HFF-Myc (cell line): ENCODE data around the gene AURKB.

ENCODE experiments used
- DNase-seq: peaks from one replicate; pipeline ENCODE4 v3.0.0-alpha.2; 2011; ENCODE audit warnings: low read depth; ENCODE audit errors: extremely low read depth
- H3K4me3 ChIP-seq: replicated peaks from 2 replicates; pipeline ENCODE4 v1.5.1; 2011; ENCODE audit warnings: low read depth, mild to moderate bottlenecking, control low read depth, low read length
- CTCF ChIP-seq: IDR thresholded peaks from 2 replicates; pipeline ENCODE4 v1.5.1; 2012; ENCODE audit warnings: mild to moderate bottlenecking, low read depth, low read length, control low read depth; ENCODE audit errors: missing control alignments

The AURKB gene

GRCh38 chr17:8189711-8190477 is 20.5 kb downstream of the AURKB start, which contains the start of gene BORCS6:
Gene BORCS6 (minus strand): TSS chr17:8190180. CDS start chr17:8190140, 40 bp downstream.
- TF ChIP-seq CTCF = no peak
- peak within 1 kb of the TSS; percentile 69 for H3K4me3 ChIP-seq
- DNase-seq = peak; percentile 96

GRCh38 chr17:8189041-8189710 is 21.2 kb downstream of the AURKB start:
- no peak for DNase-seq
- TF ChIP-seq CTCF = no peak
- H3K4me3 ChIP-seq = peak overlapping the region; percentile 69

DNA sequence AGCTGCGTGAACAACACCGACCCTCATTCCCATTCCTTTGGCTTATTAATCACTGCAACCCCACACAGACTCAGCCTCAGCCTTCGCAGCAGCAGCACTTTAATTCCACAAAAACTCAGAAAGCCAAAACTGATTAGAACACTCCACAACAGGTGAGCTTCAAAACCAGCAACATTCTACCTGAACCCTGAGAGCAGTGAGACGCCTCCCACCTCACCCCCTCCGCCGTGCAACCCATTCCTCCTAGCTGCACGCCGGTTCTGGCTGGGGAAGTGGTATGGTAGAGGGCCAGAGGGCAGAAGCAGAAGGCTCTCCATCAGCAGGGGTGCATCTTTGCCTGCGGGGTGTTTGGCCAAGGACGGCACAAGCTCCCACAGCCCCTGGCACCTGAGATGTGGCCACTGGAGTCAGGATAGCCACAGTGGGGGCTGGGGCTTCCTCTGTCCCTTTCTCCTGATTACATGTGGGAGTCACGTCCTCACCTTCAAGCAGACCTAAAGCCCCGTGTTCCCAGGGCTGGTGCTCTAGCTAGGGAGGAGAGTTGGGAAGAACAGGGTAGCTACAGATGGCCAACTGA is 22.0 kb downstream of the AURKB start:
- no peak for DNase-seq
- TF ChIP-seq CTCF = no peak
- H3K4me3 ChIP-seq = peak overlapping the region; percentile 69

DNA sequence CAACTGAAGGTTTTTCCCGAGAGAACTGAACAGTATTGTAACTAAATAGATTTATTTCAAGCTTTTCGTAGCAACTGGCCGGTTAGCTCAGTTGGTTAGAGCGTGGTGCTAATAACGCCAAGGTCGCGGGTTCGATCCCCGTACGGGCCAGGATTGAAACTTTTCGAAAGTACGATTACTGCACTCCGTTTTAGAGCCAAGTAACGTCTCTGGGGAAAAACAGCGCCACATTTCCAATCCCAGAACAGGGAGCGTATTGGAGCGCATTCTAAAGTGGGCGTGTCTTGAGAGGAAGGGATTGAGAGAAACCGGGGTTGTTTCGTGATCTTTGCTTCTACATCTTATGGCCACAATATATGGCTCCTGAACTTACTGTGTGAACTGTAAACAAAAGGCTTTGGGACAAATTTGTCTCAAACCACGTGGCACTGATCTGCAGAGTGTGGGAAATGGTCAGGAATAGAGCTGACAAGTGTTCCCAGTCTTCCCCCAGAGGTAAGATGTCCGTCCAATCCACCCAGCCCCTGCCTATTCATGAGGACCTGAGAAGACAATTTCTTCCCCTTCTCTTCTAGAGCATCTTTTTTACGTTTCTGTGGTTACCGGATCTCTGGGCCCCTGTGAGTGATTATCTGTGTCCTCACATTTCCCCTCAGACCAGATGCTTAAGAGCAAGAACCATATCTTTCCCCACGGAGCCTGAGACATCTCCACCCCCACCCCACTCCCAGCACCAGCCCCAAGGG is 22.7 kb downstream of the AURKB start:
- peak overlapping the region; percentile 90 for H3K4me3 ChIP-seq
- TF ChIP-seq CTCF = no peak
- peak; percentile 100 for DNase-seq

GRCh38 chr17:8186787-8187516 is 23.4 kb downstream of the AURKB start:
- TF ChIP-seq CTCF = no peak
- H3K4me3 ChIP-seq = peak overlapping the region; percentile 90
- peak; percentile 94 for DNase-seq

DNA sequence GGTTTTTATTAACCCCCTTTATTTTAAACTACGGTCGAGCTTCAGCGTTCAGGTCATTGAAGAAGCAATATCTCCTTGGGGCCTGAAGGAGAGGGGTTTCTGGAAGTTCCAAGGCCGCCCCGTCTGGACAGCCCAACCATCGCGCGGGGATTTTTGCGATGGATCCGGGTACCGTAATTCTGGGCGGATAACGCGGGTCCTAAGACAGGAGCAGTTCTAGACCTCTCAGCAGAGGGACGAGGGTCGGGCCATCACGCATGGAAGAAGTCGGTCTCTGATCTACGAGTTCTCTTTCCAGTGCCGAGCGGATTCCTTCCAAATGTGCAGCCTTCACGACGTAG is 24.0 kb downstream of the AURKB start:
- no peak for DNase-seq

More for the DNA sequence above, 24.0 kb downstream of the AURKB start:
- TF ChIP-seq CTCF = peak; percentile 26
- peak overlapping the region; percentile 90 for H3K4me3 ChIP-seq
